SH-SY5Y (cell line): ENCODE data around the gene NMNAT2.

Experiments
- GATA2 ChIP-seq: IDR thresholded peaks from 2 replicates; pipeline ENCODE4 v1.6.1; 2011; ENCODE audit warnings: mild to moderate bottlenecking, low read depth, low read length
- GATA3 ChIP-seq: IDR thresholded peaks from 2 replicates; pipeline ENCODE4 v1.6.1; 2011; ENCODE audit warnings: low read depth, mild to moderate bottlenecking, low read length, moderate library complexity

DNA sequence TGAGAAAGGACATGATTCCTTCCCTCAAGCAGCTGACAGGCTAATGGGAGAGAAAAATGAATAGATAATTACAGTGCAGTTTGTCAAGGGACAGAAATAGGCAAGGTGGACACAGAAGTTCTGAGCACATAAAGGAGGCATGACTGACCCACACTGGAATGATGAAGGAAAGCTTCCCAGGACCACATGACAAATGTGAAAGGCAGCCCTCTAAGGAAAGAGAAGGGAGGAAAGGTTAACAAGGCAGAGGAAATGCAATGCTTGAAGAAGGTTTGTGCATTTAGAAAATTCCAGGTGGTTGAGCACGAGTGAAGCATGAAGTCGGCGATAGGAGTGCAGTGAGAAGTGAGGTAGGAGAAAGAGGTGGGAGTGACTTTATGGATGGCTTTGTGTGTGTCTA is 194.7 kb downstream of the NMNAT2 start:
- TF ChIP-seq GATA3 (no peak), GATA2 (no peak)
